Colonic mucosa (tissue), 4 donors: ENCODE measurements around the gene TUG1. TPM values are rescaled to one million over a fixed set of nuclear protein-coding genes. Genes with fewer than 3 reads are reported as not detected.

Experiments used
- DNase-seq: peaks from one replicate; pipeline ENCODE4 v3.0.0-alpha.2; 2020
- H3K27ac ChIP-seq: fragments of 200-600 bp; one replicate; pipeline ENCODE4 v1.8.0; 2021
- H3K27me3 ChIP-seq: fragments of 200-600 bp; one replicate; pipeline ENCODE4 v1.8.0; 2021
- H3K36me3 ChIP-seq: fragments of 200-600 bp; one replicate; pipeline ENCODE4 v1.8.0; 2021
- H3K4me1 ChIP-seq: fragments of 200-600 bp; one replicate; pipeline ENCODE4 v1.8.0; 2021; ENCODE audit warnings: mild to moderate bottlenecking
- H3K4me3 ChIP-seq: fragments of 200-600 bp; one replicate; pipeline ENCODE4 v1.8.0; 2021
- H3K9ac ChIP-seq, 2 donors: one replicate each; pipeline ENCODE4 v1.7.0; 2013; ENCODE audit warnings: control low read depth in 2 of 2, low read depth in 2 of 2, low read length in 2 of 2
- H3K9me3 ChIP-seq: fragments of 200-600 bp; one replicate; pipeline ENCODE4 v1.8.0; 2021
- CTCF ChIP-seq: fragments of 200-600 bp; IDR thresholded peaks from one replicate; pipeline ENCODE4 v1.8.0; 2022; ENCODE audit warnings: antibody characterized with exemption, mild to moderate bottlenecking
- intact Hi-C: fragments of 100-400 bp; cut with DNase I; formaldehyde crosslinking; loops from one replicate; pipeline ENCODE4 v1.14.1; 2022
- total RNA-seq, 2 donors: library from RNA; stranded (reverse); fragmentation: NEBNext Ultra II Directional in 1 of 2; extraction: Animal tissue kit (Norgen Biotek cat#: 25700) in 1 of 2; gene quantifications; one replicate each; pipeline ENCODE4 v1.2.1, GENCODE V29; 2021
- donor health status: healthy.
- donor health status: DM: no; HTN: no; CAD: no.
- donor health status: DM: no; HTN: no; CAD: no.

The TUG1 gene
- total RNA-seq, 2 donors from 2014 or later, result 63.0 to 66.6 TPM

DNA sequence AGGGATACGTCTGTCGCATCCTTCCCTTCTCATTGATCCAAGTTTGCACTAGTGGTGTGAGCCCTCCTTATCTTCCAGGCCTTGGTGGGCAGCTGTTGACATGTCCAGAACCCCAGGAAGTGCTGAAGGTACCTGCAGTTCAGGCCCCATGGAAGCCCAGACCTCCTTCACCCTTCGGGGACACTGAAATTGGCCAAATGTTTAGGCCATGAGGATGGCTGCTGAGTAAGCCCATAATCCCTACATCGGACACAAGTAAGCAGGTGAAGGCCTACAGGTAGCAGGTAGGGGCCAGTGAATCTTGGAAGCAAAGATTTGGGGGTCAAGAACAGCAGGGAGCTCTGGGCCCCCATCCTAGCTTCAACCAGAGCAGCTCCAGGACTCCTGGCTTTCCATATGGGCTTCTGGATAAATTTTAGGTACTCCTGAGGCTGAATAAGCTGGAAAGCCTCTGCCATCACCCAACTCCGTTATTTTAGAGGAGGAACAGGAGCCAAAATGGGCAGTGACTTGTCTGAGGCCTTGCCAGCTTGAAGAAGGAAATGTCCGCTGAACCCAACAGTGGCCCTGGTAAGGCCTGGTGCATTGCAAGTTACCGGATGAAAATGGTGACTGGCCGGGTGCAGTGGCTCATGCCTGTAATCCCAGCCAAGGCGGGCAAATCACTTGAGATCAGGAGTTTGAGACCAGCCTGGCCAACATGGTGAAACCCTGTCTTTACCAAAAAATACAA, 45.7 kb upstream of the TUG1 start:
- intact Hi-C loops, result loop anchor here (10.0 kb wide), 1 partner anchor 289 kb away; the partner anchor contains the start of gene SLC35E4
- TF ChIP-seq CTCF, result no peak
- no peak for DNase-seq

GRCh38 chr22:30925667-30926066, 43.4 kb upstream of the TUG1 start:
- H3K9me3 ChIP-seq, result no peaks in the 10 kb centered on the region
- H3K4me3 ChIP-seq, result no peak overlapping the region
- intact Hi-C loops, result loop anchor here (10.0 kb wide), 1 partner anchor 291 kb away; the partner anchor contains the start of gene SLC35E4
- no peaks in the 10 kb centered on the region for H3K27me3 ChIP-seq
- no peak for DNase-seq
- H3K27ac ChIP-seq, result no peak overlapping the region
- no peaks in the 10 kb centered on the region for H3K36me3 ChIP-seq
- no peak for TF ChIP-seq CTCF
- no peaks in the 10 kb centered on the region for H3K4me1 ChIP-seq
- no peak overlapping the region for H3K9ac ChIP-seq

More for the DNA sequence above, 45.7 kb upstream of the TUG1 start:
- no peaks in the 10 kb centered on the region for H3K4me1 ChIP-seq
- no peaks in the 10 kb centered on the region for H3K9me3 ChIP-seq
- H3K4me3 ChIP-seq, result no peak overlapping the region
- no peak overlapping the region for H3K9ac ChIP-seq
- H3K27me3 ChIP-seq, result no peaks in the 10 kb centered on the region
- no peak overlapping the region for H3K27ac ChIP-seq
- no peaks in the 10 kb centered on the region for H3K36me3 ChIP-seq

GRCh38 chr22:30926706-30927105, 42.4 kb upstream of the TUG1 start:
- Histone ChIP-seq H3K4me3 (no peak overlapping the region), H3K9me3 (no peaks in the 10 kb centered on the region), H3K36me3 (peaks cover 4% of the 10 kb centered on the region), H3K27me3 (no peaks in the 10 kb centered on the region), H3K27ac (no peak overlapping the region), H3K9ac (no peak overlapping the region), H3K4me1 (no peaks in the 10 kb centered on the region)
- TF ChIP-seq CTCF, result no peak
- intact Hi-C loops, result loop anchor here (10.0 kb wide), 1 partner anchor 292 kb away; the partner anchor contains the start of gene SLC35E4
- DNase-seq, result no peak

GRCh38 chr22:30927806-30928205, 41.3 kb upstream of the TUG1 start:
- no peaks in the 10 kb centered on the region for H3K9me3 ChIP-seq
- no peak overlapping the region for H3K4me3 ChIP-seq
- no peak overlapping the region for H3K27ac ChIP-seq
- H3K27me3 ChIP-seq, result no peaks in the 10 kb centered on the region
- H3K4me1 ChIP-seq, result no peaks in the 10 kb centered on the region
- no peak for DNase-seq
- H3K9ac ChIP-seq, result no peak overlapping the region
- intact Hi-C loops, result loop anchor here (10.0 kb wide), 1 partner anchor 293 kb away; the partner anchor contains the start of gene SLC35E4
- TF ChIP-seq CTCF, result no peak
- peaks cover 7% of the 10 kb centered on the region for H3K36me3 ChIP-seq

DNA sequence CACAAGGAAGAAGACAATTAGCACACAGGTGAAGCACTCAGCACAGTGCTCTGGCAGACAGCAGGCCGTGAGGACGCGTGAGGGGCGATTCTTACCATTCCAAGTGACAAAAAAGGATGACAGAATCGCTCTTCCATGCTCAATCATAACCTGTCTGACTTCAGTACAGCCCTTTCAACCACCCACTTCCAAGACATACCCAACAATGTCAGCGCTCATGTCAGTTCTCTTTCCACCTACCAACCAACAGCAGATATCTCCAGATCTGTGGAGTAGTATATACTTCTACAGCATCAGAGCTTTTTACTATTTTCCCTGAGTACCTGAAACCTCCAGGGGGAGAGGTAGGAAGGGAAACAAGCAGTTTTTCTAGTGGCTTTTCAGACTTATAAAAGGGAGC, 40.7 kb upstream of the TUG1 start:
- H3K36me3 ChIP-seq, result peaks cover 7% of the 10 kb centered on the region
- no peaks in the 10 kb centered on the region for H3K27me3 ChIP-seq
- intact Hi-C loops, result loop anchor here (10.0 kb wide), 1 partner anchor 294 kb away; the partner anchor contains the start of gene SLC35E4

More for the DNA sequence above, 40.7 kb upstream of the TUG1 start:
- Histone ChIP-seq H3K9ac (no peak overlapping the region), H3K9me3 (no peaks in the 10 kb centered on the region), H3K4me3 (no peak overlapping the region), H3K4me1 (no peaks in the 10 kb centered on the region), H3K27ac (no peak overlapping the region)
- DNase-seq, result no peak
- TF ChIP-seq CTCF, result no peak
